Measurements from ENCODE around the gene ATXN3L. TPM values are rescaled to one million over a fixed set of nuclear protein-coding genes. Genes with fewer than 3 reads are reported as not detected.

ATXN3L gene
- polyA plus RNA-seq (ENCODE audit: insufficient read length in 4 of 4): not detected

- no peak for DNase-seq (ENCODE audit: low read depth in 4 of 4, low spot score in 3 of 4)
Observed at GRCh38 chrX:13319953-13320352, at the start of gene ATXN3L. TSS of gene ATXN3L (minus strand) at chrX:13320053. CDS start at chrX:13319934, 119 bp downstream.

GRCh38 chrX:13369256-13370030, 49.6 kb upstream of the ATXN3L start:
- no peak for DNase-seq (ENCODE audit: low read depth in 4 of 4, low spot score in 3 of 4)

- no peak for DNase-seq (ENCODE audit: low read depth in 4 of 4, low spot score in 3 of 4)
Observed at GRCh38 chrX:13367950-13368349, 48.1 kb upstream of the ATXN3L start.

GRCh38 chrX:13366698-13367097, 46.8 kb upstream of the ATXN3L start:
- DNase-seq (ENCODE audit: low read depth in 4 of 4, low spot score in 3 of 4): no peak

- no peak for DNase-seq (ENCODE audit: low read depth in 4 of 4, low spot score in 3 of 4)
Observed at GRCh38 chrX:13365161-13365560, 45.3 kb upstream of the ATXN3L start.

GRCh38 chrX:13364230-13364857, 44.5 kb upstream of the ATXN3L start:
- DNase-seq (ENCODE audit: low read depth in 4 of 4, low spot score in 3 of 4): no peak

- no peak for DNase-seq (ENCODE audit: low read depth in 4 of 4, low spot score in 3 of 4)
Observed at GRCh38 chrX:13360146-13360545, 40.3 kb upstream of the ATXN3L start.

GRCh38 chrX:13357925-13358324, 38.1 kb upstream of the ATXN3L start:
- no peak for DNase-seq (ENCODE audit: low read depth in 4 of 4, low spot score in 3 of 4)

GRCh38 chrX:13346646-13347045, 26.8 kb upstream of the ATXN3L start:
- no peak for DNase-seq (ENCODE audit: low read depth in 4 of 4, low spot score in 3 of 4)

- DNase-seq (ENCODE audit: low read depth in 4 of 4, low spot score in 3 of 4): no peak
Observed at GRCh38 chrX:13345438-13345837, 25.6 kb upstream of the ATXN3L start.

- no peak for DNase-seq (ENCODE audit: low read depth in 4 of 4, low spot score in 3 of 4)
Observed at GRCh38 chrX:13345037-13345436, 25.2 kb upstream of the ATXN3L start.

- DNase-seq (ENCODE audit: low read depth in 4 of 4, low spot score in 3 of 4): no peak
Observed at GRCh38 chrX:13341491-13342101, 21.7 kb upstream of the ATXN3L start.

GRCh38 chrX:13340182-13340791, 20.4 kb upstream of the ATXN3L start:
- DNase-seq (ENCODE audit: low read depth in 4 of 4, low spot score in 3 of 4): no peak

- no peak for DNase-seq (ENCODE audit: low read depth in 4 of 4, low spot score in 3 of 4)
Observed at GRCh38 chrX:13339607-13340006, 19.8 kb upstream of the ATXN3L start.

- no peak for DNase-seq (ENCODE audit: low read depth in 4 of 4, low spot score in 3 of 4)
Observed at GRCh38 chrX:13338996-13339515, 19.2 kb upstream of the ATXN3L start.

GRCh38 chrX:13334491-13334890, 14.6 kb upstream of the ATXN3L start:
- no peak for DNase-seq (ENCODE audit: low read depth in 4 of 4, low spot score in 3 of 4)

- no peak for DNase-seq (ENCODE audit: low read depth in 4 of 4, low spot score in 3 of 4)
Observed at GRCh38 chrX:13330446-13330845, 10.6 kb upstream of the ATXN3L start.

GRCh38 chrX:13327666-13328065, 7.8 kb upstream of the ATXN3L start:
- no peak for DNase-seq (ENCODE audit: low read depth in 4 of 4, low spot score in 3 of 4)

GRCh38 chrX:13323241-13323640, 3.4 kb upstream of the ATXN3L start:
- DNase-seq (ENCODE audit: low read depth in 4 of 4, low spot score in 3 of 4): no peak

GRCh38 chrX:13317366-13317765, 2.5 kb downstream of the ATXN3L start:
- no peak for DNase-seq (ENCODE audit: low read depth in 4 of 4, low spot score in 3 of 4)

GRCh38 chrX:13311560-13311959, 8.3 kb downstream of the ATXN3L start:
- DNase-seq (ENCODE audit: low read depth in 4 of 4, low spot score in 3 of 4): no peak
